Gastrocnemius medialis (tissue), 4 donors: Measurements from ENCODE around the gene ALKBH7. TPM values are rescaled to one million over a fixed set of nuclear protein-coding genes. Genes with fewer than 3 reads are reported as not detected.
"Not testable (repeated sequence)": the region's sequence is repeated elsewhere in the genome, so short reads cannot be mapped to it uniquely, and the experiment has no call there.

ENCODE experiments used
- ATAC-seq, 2 donors: fragments of 150-250 bp; one replicate each; pipeline ENCODE4 v1.9.1; 2016
- DNase-seq, 2 donors: peaks; one replicate each; pipeline ENCODE4 v3.0.0-alpha.2; 2019
- H3K27ac ChIP-seq, 4 donors: fragments of 200-600 bp; sonication (generic); 1 replicate in 1 of 4; 2 replicates in 3 of 4; pipeline ENCODE4 v1.5.1; 2016 to 2018; ENCODE audit warnings: mild to moderate bottlenecking in 2 of 4, moderate library complexity in 1 of 4
- H3K27me3 ChIP-seq, 3 donors: fragments of 200-600 bp; sonication (generic) in 2 of 3; 1 replicate in 1 of 3; 2 replicates in 2 of 3; pipeline versions ENCODE4 v1.5.1 to v1.6.0; 2016 to 2019; ENCODE audit warnings: mild to moderate bottlenecking in 1 of 3, moderate library complexity in 1 of 3
- H3K36me3 ChIP-seq, 2 donors: fragments of 200-600 bp; sonication (generic) in 1 of 2; one replicate each; pipeline ENCODE4 v1.5.1; 2017 to 2018
- H3K4me1 ChIP-seq, 2 donors: fragments of 200-600 bp; sonication (generic) in 1 of 2; one replicate each; pipeline ENCODE4 v1.5.1; 2016 to 2017; ENCODE audit warnings: mild to moderate bottlenecking in 2 of 2
- H3K4me3 ChIP-seq, 4 donors: fragments of 200-600 bp; sonication (generic) in 3 of 4; 1 replicate in 1 of 4; 2 replicates in 3 of 4; pipeline ENCODE4 v1.5.1; 2016 to 2019; ENCODE audit warnings: mild to moderate bottlenecking in 2 of 4
- H3K9me3 ChIP-seq, 3 donors: fragments of 200-600 bp; sonication (generic) in 2 of 3; 1 replicate in 1 of 3; 2 replicates in 2 of 3; pipeline ENCODE4 v1.5.1; 2016 to 2019
- CTCF ChIP-seq, 5 experiments: fragments of 450-650 bp in 3 of 5; fragments of 200-600 bp in 2 of 5; sonication (generic) in 2 of 5; IDR thresholded peaks in 4 of 5; conservative IDR thresholded peaks in 1 of 5; 1 replicate in 4 of 5; 2 replicates in 1 of 5; pipeline ENCODE4 v1.5.1; 2016 to 2019; ENCODE audit warnings: antibody characterized with exemption in 5 of 5, mild to moderate bottlenecking in 3 of 5, moderate library complexity in 3 of 5
- POLR2A ChIP-seq, 2 donors: fragments of 450-650 bp; IDR thresholded peaks; one replicate each; pipeline ENCODE4 v1.6.1; 2017; ENCODE audit warnings: antibody characterized with exemption in 2 of 2, mild to moderate bottlenecking in 2 of 2, moderate library complexity in 2 of 2
- in situ Hi-C, 4 donors: fragments of 200-750 bp; cut with MboI; loops; one replicate each; pipeline versions ENCODE4 v1.15.0 to v1.8.0; 2017; ENCODE audit warnings: low sequenced_read_pairs in 4 of 4
- intact Hi-C: fragments of 100-400 bp; cut with DNase I; formaldehyde crosslinking; loops from one replicate; pipeline ENCODE4 v1.15.1; 2023; ENCODE audit warnings: low total_unique reads
- total RNA-seq, 4 donors: library from RNA; depleted of rRNA; stranded (reverse); fragments of >200 nt; gene quantifications; one replicate each; pipeline versions ENCODE4 v1.1.0 to v1.2.3, GENCODE V29; 2016

ALKBH7 gene
- total RNA-seq, 4 donors from 2014 or later: 42.2 to 112 (median 90.4) TPM

GRCh38 chr19:6350688-6351087, 21.9 kb upstream of the ALKBH7 start:
- no peak for ATAC-seq
- TF ChIP-seq POLR2A (IDR thresholded peaks at IDR 0.05): no peak
- TF ChIP-seq CTCF (IDR thresholded peaks at IDR 0.05 in 4 of 5, conservative IDR thresholded peaks at IDR 0.05 in 1 of 5): no peak
- Histone ChIP-seq H3K27ac (no peak overlapping the region), H3K4me1 (no peaks in the 10 kb centered on the region), H3K36me3 (no peaks in the 10 kb centered on the region), H3K9me3 (no peaks in the 10 kb centered on the region), H3K4me3 (no peak overlapping the region), H3K27me3 (no peaks in the 10 kb centered on the region)
- in situ Hi-C loops (no loop called here), intact Hi-C loops (no loop called here)
- no peak for DNase-seq

- Histone ChIP-seq H3K27me3 (no peaks in the 10 kb centered on the region), H3K4me1 (no peaks in the 10 kb centered on the region), H3K36me3 (no peaks in the 10 kb centered on the region), H3K4me3 (no peak overlapping the region), H3K27ac (no peak overlapping the region), H3K9me3 (no peaks in the 10 kb centered on the region)
- TF ChIP-seq POLR2A (IDR thresholded peaks at IDR 0.05) (no peak), CTCF (IDR thresholded peaks at IDR 0.05 in 4 of 5, conservative IDR thresholded peaks at IDR 0.05 in 1 of 5) (no peak)
- DNase-seq: no peak
- no peak for ATAC-seq
- intact Hi-C loops: no loop called here
- in situ Hi-C loops: no loop called here
Measured at GRCh38 chr19:6352381-6353165, 20.0 kb upstream of the ALKBH7 start.

- Histone ChIP-seq H3K27ac (no peak overlapping the region), H3K4me3 (no peak overlapping the region), H3K9me3 (no peaks in the 10 kb centered on the region), H3K36me3 (no peaks in the 10 kb centered on the region), H3K4me1 (peaks cover 0 to 4% of the 10 kb centered on the region in 2 donors), H3K27me3 (no peaks in the 10 kb centered on the region)
- no peak for TF ChIP-seq POLR2A (IDR thresholded peaks at IDR 0.05)
- TF ChIP-seq CTCF (IDR thresholded peaks at IDR 0.05 in 4 of 5, conservative IDR thresholded peaks at IDR 0.05 in 1 of 5): no peak
- DNase-seq (no peak), ATAC-seq (no peak)
- in situ Hi-C loops: no loop called here
- intact Hi-C loops: no loop called here
Measured at GRCh38 chr19:6354098-6354674, 18.4 kb upstream of the ALKBH7 start.

- H3K36me3 ChIP-seq, ATAC-seq, H3K4me3 ChIP-seq, H3K27ac ChIP-seq, in situ Hi-C loops, H3K9me3 ChIP-seq, intact Hi-C loops, DNase-seq, H3K27me3 ChIP-seq, H3K4me1 ChIP-seq: not testable (repeated sequence)
Measured at GRCh38 chr19:6355321-6356040, 17.1 kb upstream of the ALKBH7 start.

GRCh38 chr19:6357174-6357573, 15.4 kb upstream of the ALKBH7 start:
- no peaks in the 10 kb centered on the region for H3K9me3 ChIP-seq
- H3K27ac ChIP-seq: peak overlapping the region in 3 of 4 donors; percentile 81 to 88 (median 85)
- in situ Hi-C loops (no loop called here), intact Hi-C loops (no loop called here)
- H3K27me3 ChIP-seq: no peaks in the 10 kb centered on the region
- no peak for DNase-seq
- no peak for ATAC-seq
- H3K4me1 ChIP-seq: peaks cover 2 to 5% of the 10 kb centered on the region in 2 donors
- TF ChIP-seq POLR2A (IDR thresholded peaks at IDR 0.05) (no peak), CTCF (IDR thresholded peaks at IDR 0.05 in 4 of 5, conservative IDR thresholded peaks at IDR 0.05 in 1 of 5) (no peak)
- no peaks in the 10 kb centered on the region for H3K36me3 ChIP-seq
- H3K4me3 ChIP-seq: no peak overlapping the region
